IPS-11a (cell line): ENCODE results near the gene CEP63.
"Not testable (repeated sequence)": the region's sequence is repeated elsewhere in the genome, so short reads cannot be mapped to it uniquely, and the experiment has no call there.

Experiments used
- H3K4me3 ChIP-seq: one replicate; pipeline ENCODE4 v1.5.1; 2013; ENCODE audit warnings: low read depth, low read length, control low read depth

Gene CEP63

DNA sequence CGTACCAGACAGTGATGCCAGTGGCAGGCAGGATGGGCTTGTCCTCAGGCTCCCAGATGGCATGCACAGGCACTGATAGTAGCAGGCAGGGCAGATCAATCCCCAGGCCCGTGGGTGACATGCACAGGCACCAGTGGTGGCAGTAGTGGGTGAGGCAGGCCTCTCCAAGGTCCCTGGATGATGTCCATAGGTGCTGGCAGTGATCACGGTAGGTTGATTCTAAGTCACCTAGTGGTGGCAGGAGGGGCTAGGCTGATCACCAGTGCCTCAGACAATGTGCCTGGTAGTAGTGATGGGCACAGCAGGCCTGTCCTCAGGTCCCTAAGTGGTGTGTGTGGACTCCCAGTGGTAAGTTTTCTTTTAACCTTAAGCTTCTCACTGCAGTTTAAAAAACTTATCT lies 19.6 kb downstream of the CEP63 start:
- no peak overlapping the region for H3K4me3 ChIP-seq

DNA sequence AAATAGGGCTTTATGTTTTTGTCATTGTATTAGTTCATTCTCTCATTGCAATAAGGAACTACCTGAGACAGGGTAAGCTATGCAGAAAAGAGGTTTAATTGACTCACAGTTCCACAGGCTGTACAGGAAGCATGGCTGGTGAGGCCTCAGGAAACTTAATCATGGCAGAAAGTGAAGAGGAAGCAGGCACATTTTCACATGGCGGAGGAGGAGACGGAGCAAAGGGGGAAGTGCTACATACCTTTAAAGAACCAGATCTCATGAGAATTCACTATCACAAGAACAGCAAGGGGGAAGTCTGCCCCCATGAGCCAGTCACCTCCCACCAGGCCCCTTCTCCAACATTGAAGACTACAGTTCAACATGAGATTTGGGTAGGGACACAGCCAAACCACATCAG lies 25.6 kb downstream of the CEP63 start:
- no peak overlapping the region for H3K4me3 ChIP-seq

DNA sequence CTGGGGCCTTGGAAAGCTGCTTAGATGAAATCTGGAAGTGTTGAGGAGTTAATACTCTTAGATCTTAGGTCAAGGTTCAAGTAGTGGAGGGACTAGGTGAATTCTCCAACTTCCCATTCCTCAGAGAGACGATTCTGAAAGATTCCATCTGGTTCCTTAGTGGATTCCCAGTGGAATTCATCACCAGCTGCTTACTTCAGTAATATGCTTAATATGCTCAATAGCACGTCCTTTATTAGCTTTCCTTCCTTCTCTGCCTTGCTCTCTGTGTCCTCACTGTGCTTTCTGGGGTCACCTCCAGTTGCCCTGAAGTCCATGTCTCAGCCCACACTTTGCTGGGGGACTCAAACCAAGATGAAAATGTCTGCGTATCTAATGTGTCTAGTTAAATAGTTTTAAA lies 31.0 kb downstream of the CEP63 start:
- H3K4me3 ChIP-seq, result no peak overlapping the region

DNA sequence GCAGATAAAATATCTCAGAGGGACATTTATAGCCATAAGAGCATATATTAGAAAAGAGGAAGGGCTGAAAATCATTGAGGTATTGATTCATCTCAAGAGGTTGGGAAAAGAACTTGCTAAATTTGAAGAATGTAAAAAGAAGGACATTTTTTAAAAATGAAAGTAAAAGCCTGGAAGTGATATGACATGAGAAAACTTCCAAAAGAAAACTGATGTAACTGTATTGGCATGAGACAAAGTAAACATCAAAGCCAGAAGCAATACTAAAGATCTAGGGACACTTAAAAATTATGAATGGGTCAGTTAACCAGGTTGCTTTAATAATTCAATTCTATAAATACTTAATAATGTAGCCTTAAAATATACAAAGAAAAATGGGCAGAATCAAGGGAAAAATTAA lies 31.9 kb downstream of the CEP63 start:
- H3K4me3 ChIP-seq, result no peak overlapping the region

DNA sequence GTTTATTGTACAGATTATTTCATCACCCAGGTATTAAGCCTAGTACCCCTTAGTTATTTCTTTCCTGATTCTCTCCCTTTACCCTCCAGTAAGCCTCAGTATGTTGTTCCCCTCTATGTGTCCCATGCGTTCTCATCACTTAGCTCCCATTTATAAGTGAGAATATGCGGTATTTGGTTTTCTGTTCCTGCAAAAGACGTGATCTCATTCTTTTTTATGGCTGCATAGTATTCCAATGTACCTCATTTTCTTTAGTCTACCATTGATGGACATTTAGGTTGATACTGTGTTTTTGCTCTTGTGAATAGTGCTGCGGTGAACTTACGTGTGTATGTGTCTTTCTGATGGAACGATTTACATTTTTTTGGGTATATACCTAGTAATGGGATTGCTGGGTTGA lies 36.7 kb downstream of the CEP63 start:
- H3K4me3 ChIP-seq, result no peak overlapping the region

DNA sequence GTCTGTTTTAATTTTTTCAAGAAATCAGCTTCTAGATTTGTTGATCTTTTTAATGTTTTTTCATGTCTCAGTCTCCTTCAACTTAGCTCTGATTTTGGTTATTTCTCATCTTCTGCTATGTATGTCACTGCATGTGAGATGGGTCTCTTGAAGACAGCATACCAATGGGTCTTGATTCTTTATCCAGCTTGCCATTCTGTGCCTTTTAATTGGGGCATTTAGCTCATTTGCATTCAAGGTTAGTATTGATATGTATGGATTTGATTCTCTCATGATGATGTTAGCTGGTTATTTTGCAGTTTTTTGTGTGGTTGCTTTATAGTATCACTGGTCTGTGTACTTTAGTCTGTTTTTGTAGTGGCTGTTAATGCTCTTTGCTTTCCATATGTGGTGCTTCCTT lies 39.4 kb downstream of the CEP63 start:
- H3K4me3 ChIP-seq, result no peak overlapping the region

DNA sequence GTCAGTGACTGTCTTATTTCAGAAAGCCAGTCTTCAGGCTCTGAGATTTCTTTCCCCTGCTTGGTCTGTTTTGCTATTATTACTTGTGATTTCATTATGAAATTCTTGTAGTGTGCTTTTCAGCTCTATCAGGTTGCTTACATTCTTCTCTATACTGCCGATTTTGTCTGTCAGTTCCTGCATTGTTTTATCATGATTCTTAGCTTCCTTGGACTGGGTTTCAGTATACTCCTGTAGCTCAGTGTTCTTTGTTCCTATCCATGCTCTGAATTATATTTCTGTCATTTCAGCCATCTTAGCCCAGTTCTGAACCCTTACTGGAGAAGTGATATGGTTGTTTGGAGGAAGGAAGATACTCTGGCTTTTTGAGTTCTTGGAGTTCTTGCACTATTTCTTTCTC lies 40.5 kb downstream of the CEP63 start:
- no peak overlapping the region for H3K4me3 ChIP-seq

DNA sequence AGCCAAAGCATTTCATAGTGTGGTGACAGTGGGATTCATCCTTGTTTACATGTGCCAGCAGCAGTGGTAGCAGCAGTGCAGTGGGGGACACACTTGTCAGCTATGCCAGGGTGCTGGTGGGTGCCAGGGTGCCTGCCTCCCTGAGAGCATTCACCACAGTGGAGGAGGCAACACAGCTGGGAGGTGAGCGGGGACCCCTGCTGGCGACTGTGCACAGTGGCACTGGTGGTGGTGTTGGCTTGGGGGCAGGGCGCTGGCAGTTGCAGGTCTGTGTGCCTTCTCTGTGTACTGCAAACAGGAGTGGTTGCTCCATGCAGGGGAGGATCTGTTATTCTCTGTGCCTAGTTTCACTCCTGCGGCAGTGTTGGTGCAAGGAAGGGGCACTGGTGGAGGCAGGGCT lies 41.2 kb downstream of the CEP63 start:
- no peak overlapping the region for H3K4me3 ChIP-seq

DNA sequence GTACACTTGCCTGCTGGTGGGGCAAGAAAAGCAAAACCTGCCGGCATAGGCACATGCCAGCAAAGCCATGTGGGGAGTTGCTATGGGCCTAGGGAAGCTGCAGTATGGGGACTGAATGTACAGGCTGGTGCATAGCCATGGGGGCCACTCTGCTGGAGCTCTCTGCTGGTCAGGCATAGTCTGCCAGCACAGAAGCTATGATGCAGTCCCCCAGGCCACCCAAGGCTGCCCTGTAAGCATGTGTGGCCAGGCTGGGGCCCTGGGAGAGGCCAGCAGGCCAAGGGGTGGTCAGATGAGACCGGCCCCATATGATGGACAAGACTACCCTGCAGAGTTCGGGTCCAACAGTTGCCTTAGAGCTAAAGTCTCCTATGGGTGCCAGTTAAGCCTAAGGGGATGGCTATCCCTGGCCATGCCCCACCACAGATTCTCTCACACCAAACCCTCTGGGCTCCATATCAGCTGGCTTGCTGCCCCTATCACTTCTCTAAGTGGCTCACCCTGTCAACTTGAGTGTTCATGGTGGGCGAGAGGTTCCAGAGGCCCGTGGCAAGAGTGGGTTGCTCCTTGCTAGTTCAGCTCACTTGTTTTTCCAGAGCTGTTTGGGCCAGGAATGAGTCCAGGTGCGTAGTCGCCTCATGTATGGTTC lies 41.8 kb downstream of the CEP63 start:
- H3K4me3 ChIP-seq, result no peak overlapping the region

DNA sequence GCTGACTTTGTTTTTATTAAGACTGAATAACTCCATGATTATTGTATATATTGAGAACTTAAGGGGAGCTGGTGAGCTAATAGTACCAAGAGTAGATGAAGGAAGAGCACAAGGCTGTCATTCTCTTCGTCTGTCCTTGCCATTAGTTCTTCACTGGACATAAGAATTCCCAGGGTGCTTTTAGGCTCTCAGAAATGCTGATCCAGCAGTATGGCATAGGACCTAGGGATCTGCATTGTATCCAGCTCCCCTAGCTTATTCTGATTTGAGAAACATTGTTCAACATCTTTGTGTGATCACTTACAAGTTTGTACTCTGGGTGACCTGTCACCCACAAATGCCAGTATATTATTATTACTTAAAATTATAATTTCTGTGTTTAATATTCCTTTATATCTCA lies 47.6 kb downstream of the CEP63 start:
- H3K4me3 ChIP-seq, result no peak overlapping the region

DNA sequence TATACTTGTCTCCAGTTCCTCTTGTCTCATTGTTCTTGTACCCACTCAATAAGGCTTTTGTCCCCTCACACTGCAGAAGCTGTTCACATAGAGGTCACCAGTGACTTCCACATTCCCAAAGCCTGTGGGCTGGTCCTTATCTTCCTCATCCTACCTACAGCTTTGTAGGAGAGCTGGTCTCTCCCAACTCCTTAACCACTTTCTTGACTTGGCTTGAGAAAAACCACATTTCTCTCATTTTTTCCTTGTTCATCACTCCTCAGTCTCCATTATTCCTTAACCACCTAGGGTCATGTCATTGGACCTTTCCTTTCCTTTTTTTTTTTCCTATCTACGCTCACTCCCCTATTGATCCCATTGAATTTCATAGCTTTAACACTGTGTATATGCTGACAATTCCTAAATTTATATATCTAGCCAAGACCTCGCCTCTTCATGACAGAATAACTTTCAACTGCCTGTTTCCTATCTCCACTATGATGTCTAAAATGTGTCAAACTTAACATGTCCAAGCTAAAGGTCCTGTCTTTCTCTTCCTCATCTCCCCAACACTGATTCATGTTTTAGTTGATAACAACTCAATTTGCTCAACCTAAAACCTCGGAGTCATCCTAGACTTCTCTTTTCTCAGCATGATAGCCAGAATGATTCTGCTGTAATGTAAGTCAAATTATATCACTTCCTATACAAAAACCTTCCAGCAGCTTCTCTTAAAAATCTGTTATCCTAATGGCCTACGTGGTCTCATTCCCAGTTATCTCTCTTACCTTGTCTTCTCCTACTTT lies 49.5 kb downstream of the CEP63 start:
- no peak overlapping the region for H3K4me3 ChIP-seq

DNA sequence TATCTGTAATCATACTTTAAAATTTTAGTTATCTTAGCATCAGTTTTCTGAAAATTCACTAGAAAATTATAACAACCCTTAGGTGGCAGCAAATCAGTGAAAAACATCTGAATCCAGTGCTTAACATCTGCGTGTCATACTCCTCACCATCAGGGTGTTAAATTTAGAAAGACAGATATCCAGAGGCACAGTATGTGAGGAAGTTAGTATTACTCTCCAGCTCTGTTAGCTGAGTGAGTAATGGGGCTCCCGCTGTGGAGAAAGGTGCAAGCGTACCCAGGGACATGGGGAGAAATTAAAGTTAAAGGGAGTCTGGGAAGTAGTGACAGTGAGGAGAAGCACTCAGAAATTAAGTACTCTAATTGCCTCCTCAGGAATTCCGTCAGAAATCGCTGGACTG lies 50.9 kb downstream of the CEP63 start:
- H3K4me3 ChIP-seq, result no peak overlapping the region

DNA sequence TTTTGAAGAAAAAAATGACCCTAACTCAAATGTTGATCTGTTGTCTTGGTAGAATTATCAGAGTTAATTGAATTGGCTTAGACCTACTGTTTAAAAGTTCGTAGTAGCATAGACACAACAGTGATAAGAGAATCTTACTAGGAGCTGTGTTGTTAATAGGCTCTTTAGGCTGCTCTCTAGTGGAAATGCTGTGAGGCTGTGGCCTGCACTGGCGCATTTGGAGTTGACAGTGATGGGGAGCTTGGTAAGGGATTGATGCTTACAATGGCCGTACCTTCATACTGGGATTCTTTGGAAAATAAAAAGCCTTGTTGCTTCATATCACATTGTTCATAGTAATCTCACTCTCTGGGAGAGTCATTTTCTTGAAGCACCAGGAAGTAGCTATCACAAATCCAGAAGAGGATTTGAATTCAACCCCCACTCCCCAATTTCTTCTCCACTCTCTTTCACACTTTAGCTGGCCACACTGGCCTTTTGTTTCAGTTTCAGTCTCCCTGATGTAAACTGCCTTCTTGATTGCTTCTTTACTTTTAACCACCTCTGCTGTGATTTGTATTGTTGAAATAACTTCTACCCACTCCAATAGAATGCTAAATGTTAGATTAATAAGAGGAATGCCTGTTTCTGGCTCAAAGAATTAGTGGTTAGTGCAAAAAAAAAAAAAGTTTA lies 56.6 kb downstream of the CEP63 start:
- no peak overlapping the region for H3K4me3 ChIP-seq

DNA sequence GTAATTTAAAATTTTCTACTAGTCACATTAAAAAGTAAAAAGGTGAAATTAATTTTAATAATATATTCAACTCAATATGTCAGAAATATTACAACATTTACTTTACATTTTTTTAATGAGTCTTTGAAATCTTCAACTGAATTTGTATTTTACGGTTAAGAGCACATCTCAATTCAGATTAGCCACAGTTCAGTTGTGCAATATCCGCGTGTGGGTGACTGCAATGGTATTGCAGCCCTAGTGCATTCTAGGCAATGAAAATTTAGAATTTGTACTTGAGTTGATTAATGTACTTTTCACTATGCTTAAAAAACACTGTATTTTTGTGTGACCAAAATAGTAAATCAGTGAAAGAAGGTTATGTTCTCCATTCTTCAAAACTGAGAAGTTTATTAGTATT lies 57.3 kb downstream of the CEP63 start:
- H3K4me3 ChIP-seq, result no peak overlapping the region

DNA sequence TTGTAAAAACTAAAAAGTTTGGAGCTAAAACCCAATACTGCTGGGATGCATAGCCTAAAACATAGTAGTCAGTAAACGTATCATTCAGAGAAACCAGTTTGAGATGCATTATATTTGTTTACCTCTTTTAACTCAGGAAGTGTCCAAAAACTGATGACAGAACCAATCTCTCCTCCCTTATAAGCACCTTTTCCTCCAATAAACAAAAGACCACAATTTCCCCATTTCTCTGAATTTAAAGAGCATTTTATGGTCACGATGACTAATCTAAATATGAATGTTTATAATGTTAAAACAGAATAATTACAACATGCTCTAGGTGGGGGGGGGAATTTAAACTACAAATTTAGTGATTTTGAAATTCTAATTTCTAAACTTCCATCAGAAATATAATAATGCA lies 58.5 kb downstream of the CEP63 start:
- no peak overlapping the region for H3K4me3 ChIP-seq

DNA sequence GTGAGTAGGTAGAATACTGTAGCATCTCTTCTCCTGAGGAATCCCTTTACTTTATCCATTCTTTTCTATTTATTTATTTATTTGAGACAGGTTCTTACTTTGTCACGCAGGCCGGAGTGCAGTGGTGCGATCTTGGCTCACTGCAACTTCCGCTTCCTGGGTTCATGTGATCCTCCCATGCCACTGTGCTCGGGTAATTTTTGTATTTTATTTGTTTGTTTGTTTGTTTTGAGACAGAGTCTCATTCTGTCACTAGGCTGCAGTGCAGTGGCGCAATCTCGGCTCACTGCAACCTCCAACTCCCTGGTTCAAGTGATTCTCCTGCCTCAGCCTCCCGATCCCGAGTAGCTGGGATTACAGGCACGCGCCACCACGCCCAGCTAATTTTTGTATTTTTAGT lies 58.9 kb downstream of the CEP63 start:
- not testable (repeated sequence) for H3K4me3 ChIP-seq

DNA sequence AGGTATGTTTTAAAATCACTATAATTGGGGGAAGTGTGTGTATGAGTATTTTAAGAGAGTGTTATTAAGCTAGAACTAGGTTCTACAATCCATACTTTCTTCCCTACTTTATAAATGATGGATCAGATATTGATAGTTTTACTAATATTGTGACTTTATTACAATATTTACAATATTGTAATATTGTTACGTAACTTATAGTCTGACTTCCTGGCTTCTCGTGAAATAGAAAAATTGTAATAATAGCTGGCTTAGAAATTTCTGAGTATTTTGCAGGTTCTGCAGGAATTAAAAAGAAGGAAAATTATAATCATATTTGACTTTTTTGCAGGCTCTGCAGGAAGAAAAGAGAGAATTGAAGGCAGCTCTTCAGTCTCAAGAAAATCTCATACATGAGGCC lies 60.0 kb downstream of the CEP63 start:
- no peak overlapping the region for H3K4me3 ChIP-seq

DNA sequence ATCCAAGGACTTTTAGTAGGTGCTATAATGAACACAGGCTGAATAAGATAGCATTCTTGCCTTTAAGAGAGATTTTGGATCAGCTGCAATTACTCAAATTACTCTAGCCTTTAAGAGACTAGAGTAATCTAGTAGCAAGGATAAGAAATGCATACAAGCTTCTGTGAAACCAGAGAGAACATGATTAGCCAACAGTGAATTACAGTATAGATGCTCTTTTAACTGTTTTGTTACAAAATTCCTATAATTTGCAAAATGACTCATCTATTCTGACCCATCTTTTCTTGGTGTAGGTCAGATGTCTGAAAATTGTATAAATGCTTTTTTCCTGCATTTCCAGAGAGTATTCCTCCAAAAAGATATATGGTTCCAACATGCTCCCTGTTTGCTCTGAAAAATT lies 66.9 kb downstream of the CEP63 start:
- no peak overlapping the region for H3K4me3 ChIP-seq

DNA sequence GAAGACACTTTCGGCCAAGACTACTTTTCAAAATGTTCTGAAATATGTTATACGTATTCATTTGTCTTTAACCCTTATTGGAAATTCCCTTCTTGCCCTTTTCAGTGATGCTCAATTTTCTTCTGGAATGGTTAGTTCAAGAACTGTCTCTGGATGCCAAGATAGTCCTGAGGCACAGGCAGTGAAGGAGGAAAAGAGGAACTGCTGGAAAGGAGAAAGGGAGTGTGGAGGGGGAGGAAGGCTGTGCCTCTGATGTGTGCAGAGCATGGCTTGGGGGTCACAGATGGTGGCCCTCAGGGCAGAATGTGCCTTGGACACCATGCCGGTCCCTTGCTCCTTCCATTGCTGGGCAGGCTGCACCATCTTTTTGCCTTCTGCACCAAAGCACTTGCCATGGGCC lies 73.7 kb downstream of the CEP63 start:
- no peak overlapping the region for H3K4me3 ChIP-seq

DNA sequence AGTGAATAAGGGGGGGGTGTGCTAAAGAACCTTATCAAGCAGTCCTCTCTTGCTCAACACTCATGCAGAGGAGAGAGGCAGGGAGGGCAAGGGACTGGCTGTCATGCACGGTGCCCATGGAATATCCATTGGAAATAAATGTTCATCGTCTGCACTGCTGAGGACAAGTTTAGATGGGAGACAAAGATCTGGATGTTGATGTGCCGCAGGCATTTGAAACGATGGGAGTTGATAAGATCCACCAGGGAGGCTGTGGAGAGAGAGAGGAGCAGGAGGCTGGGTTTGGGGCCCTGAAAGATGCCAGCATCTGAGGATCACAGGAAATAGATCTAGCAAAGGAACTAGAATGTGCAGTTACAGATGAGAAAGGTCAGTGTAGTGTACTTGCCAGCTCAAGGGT lies 76.2 kb downstream of the CEP63 start:
- H3K4me3 ChIP-seq, result no peak overlapping the region

DNA sequence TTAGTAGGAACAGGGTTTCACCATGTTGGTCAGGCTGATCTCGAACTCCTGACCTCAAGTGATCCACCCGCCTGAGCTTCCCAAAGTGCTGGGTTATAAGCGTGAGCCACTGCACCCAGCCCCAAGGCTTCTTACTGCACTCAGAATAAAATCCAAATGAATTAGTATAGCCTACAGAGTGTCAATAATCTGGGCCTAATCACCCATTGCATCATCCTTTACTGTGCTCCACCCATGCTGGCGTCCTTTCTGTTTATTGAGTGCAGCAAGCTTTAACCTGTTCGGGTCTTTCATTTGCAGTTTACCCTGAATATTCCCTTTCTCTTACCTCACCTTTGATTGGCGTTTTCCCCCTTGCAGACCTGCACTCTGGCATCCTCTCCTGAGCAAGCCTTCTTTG lies 77.7 kb downstream of the CEP63 start:
- no peak overlapping the region for H3K4me3 ChIP-seq

DNA sequence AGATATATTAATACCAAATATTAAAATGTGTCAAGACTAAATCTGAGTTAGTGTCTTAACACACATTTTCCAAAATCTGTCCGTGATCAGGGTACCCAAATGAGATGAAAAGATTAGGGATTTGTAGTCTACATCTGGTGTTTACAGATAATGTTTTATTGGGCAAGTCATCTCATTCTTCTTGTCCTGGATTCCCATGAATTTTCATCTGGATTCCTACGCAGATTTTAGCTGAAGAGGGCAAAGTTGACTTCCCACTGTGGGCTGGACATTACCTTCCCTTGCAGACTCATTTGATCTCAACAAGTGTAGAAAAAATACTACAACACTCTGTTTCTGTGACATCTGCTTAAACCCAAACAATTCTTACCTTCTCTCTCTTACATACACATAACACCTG lies 79.1 kb downstream of the CEP63 start:
- H3K4me3 ChIP-seq, result no peak overlapping the region
